GM21360 (cell line): ENCODE data around the gene PRAMEF20.

ENCODE experiments used
- ATAC-seq: cut with Tn5 transposase; IDR thresholded peaks from one replicate; pipeline ENCODE4 v1.9.1; 2021; ENCODE audit warnings: mild to moderate bottlenecking, moderate library complexity; ENCODE audit not compliant: unreplicated experiment

Gene PRAMEF20

DNA sequence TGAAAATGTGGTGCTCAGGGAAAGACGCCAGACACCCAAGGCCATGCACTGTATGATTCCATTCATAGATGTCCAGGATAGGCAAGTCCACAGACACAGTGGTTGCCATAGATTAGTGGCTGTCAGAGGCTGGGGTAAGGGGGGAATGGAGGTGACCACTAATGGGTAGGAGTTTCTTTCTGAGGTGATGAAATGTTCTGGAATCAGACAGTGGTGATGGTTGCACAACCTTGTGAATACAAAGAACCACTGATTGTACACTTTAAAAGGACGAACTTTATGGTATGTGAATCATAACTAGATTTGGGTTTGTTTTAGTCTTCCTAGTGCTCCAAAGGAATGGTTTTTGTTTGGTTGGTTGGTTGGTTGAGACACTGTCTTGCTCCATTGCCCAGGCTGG, 51.7 kb downstream of the PRAMEF20 start:
- ATAC-seq = no peak

GRCh38 chr1:13462682-13463081, 52.4 kb downstream of the PRAMEF20 start:
- ATAC-seq = no peak

- ATAC-seq = no peak
Measured at GRCh38 chr1:13465515-13465914, 55.3 kb downstream of the PRAMEF20 start.

GRCh38 chr1:13469343-13469742, 59.1 kb downstream of the PRAMEF20 start:
- no peak for ATAC-seq
